Mesendoderm (in vitro differentiated cells): Measurements from ENCODE around the gene SLC6A16.

Experiments used
- DNase-seq: peaks from one replicate; pipeline ENCODE4 v3.0.0; 2013
- H2AK5ac ChIP-seq: 2 replicates; pipeline ENCODE4 v1.6.1; 2013; ENCODE audit warnings: low read length, inconsistent platforms
- H2BK120ac ChIP-seq: 2 replicates; pipeline ENCODE4 v1.6.1; 2013; ENCODE audit warnings: low read depth, mild to moderate bottlenecking, low read length, moderate library complexity, mixed read lengths
- H2BK15ac ChIP-seq: replicated peaks from 2 replicates; pipeline ENCODE4 v1.6.1; 2013; ENCODE audit warnings: low read depth, mild to moderate bottlenecking, moderate library complexity
- H2BK5ac ChIP-seq: 2 replicates; pipeline ENCODE4 v1.6.1; 2013; ENCODE audit warnings: low read length, inconsistent platforms
- H3K18ac ChIP-seq: 2 replicates; pipeline ENCODE4 v1.6.1; 2013; ENCODE audit warnings: mild to moderate bottlenecking, low read length, mixed read lengths
- H3K23ac ChIP-seq: one replicate; pipeline ENCODE4 v1.6.1; 2013; ENCODE audit warnings: low read length
- H3K27ac ChIP-seq: 2 replicates; pipeline ENCODE4 v1.5.1; 2013; ENCODE audit warnings: low read depth, mild to moderate bottlenecking, inconsistent platforms, low read length, moderate library complexity
- H3K27me3 ChIP-seq: 2 replicates; pipeline ENCODE4 v1.6.1; 2013; ENCODE audit warnings: low read length, control low read depth, mild to moderate bottlenecking, inconsistent platforms; ENCODE audit not compliant: insufficient read depth, poor library complexity
- H3K36me3 ChIP-seq: 2 replicates; pipeline ENCODE4 v1.6.1; 2013; ENCODE audit warnings: low read length, inconsistent platforms; ENCODE audit not compliant: control insufficient read depth, insufficient read depth
- H3K4ac ChIP-seq: one replicate; pipeline ENCODE4 v1.6.1; 2013; ENCODE audit warnings: low read depth, mild to moderate bottlenecking, low read length, moderate library complexity
- H3K4me1 ChIP-seq: 2 replicates; pipeline ENCODE4 v1.6.1; 2013; ENCODE audit warnings: low read depth, low read length, inconsistent platforms; ENCODE audit not compliant: control insufficient read depth
- H3K4me2 ChIP-seq: 2 replicates; pipeline ENCODE4 v1.6.1; 2013; ENCODE audit warnings: low read length
- H3K4me3 ChIP-seq: 2 replicates; pipeline ENCODE4 v1.5.1; 2013; ENCODE audit warnings: mild to moderate bottlenecking, low read length
- H3K56ac ChIP-seq: one replicate; pipeline ENCODE4 v1.6.1; 2013; ENCODE audit warnings: low read length
- H3K79me1 ChIP-seq: 2 replicates; pipeline ENCODE4 v1.6.1; 2013; ENCODE audit warnings: low read length, inconsistent platforms
- H3K79me2 ChIP-seq: 2 replicates; pipeline ENCODE4 v1.6.1; 2013; ENCODE audit warnings: mild to moderate bottlenecking, low read length; ENCODE audit not compliant: control insufficient read depth, insufficient read depth
- H3K9ac ChIP-seq: 2 replicates; pipeline ENCODE4 v1.6.1; 2013; ENCODE audit warnings: low read length, inconsistent platforms
- H4K5ac ChIP-seq: one replicate; pipeline ENCODE4 v1.6.1; 2013; ENCODE audit warnings: low read length
- H4K8ac ChIP-seq: one replicate; pipeline ENCODE4 v1.6.1; 2013; ENCODE audit warnings: low read depth, mild to moderate bottlenecking, control low read depth, low read length, moderate library complexity
- WGBS: extraction: QIAGEN DNeasy Blood & Tissue Kit; methylation state at CpG from one replicate; pipeline ENCODE4 v1.1.7; 2013; ENCODE audit warnings: low lambda C conversion rate, missing lambda C conversion rate; ENCODE audit not compliant: insufficient coverage; ENCODE audit errors: extremely low coverage; 5-methylcytosine and 5-hydroxymethylcytosine counted together

The SLC6A16 gene

DNA sequence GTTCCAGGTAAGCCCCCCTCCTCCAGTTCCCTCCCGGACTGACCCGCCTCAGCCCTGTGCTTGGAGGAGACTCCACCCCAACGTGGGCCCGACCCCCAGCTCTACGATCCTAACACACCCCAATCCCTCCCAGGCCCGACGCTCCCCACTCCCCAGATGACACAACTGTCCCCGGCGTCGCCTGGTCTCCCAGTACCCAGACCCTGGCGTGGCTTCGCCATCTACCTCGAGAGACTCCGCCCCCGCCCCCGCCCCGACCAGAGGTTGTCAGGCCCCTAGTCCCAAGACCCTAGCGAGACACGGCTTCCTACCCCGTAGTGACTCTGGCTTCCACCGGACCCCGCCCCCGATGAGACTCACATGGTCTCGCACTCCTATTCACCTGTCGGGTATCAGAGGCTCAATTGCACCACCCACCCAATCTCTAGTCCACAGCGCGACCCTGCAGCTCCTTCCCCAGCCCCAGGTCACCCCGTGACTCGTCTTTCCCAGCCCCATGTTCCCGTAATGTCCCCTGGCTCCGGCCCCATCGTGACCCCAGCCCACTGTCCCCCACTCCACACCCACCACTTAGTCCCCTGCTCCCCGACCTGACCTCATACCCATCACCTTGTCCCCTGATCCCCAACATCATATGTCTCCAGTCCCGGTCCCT lies 13.2 kb upstream of the SLC6A16 start:
- Histone ChIP-seq H3K27ac (no peak overlapping the region), H3K4me2 (peak overlapping the region; percentile 77), H3K4me1 (peaks cover 10% of the 10 kb centered on the region), H3K79me1 (no peaks in the 10 kb centered on the region), H3K4me3 (no peak overlapping the region), H3K27me3 (no peaks in the 10 kb centered on the region), H4K8ac (no peak overlapping the region), H3K9ac (peak overlapping the region; percentile 38), H2BK15ac (no peak overlapping the region), H2AK5ac (no peak overlapping the region), H3K18ac (no peak overlapping the region), H4K5ac (no peak overlapping the region), H3K56ac (peak overlapping the region; percentile 56), H2BK120ac (no peak overlapping the region), H3K23ac (no peak overlapping the region), H3K36me3 (peaks cover 12% of the 10 kb centered on the region), H3K79me2 (no peaks in the 10 kb centered on the region), H3K4ac (no peak overlapping the region), H2BK5ac (no peak overlapping the region)
- DNase-seq, result peak; percentile 69
- WGBS, result no CpG with 5 or more reads among the region's 34 CpGs

DNA sequence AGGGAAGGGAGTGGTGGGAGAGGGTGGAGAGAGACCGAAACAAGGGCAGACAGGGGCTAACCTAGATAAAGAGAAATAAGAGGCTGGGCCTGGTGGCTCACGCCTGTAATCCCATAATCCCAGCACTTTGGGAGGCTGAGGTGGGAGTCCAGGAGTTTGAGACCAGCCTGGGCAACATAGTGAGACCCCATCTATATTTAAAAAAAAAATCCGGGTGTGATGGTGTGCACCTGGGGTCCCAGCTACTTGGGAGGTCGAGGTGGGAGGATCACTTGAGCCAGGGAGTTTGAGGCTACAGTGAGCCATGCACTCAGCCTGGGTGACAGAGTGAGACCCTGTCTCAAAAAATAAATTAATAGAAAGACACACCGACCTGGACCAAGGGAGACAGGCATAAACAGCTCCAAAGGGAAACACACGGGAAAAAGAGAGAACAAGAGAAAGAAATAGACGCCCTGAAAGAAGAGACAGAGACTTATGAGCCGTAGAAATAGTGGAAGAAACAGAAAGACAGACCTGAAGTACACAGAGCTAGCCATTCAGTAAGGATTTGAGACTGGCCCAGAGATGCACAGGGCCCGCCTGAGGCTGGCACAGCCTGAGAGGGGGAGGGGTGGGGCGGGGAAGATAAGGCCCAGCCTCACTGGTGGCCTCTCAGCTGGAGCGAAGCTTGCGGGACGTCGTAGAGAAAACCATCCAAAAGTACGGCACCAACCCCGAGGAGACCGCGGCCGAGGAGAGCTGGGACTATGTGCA lies 12.5 kb upstream of the SLC6A16 start:
- Histone ChIP-seq H3K79me2 (no peaks in the 10 kb centered on the region), H3K56ac (peak overlapping the region; percentile 56), H3K4me3 (no peak overlapping the region), H3K27ac (no peak overlapping the region), H2AK5ac (no peak overlapping the region), H3K27me3 (no peaks in the 10 kb centered on the region), H2BK15ac (no peak overlapping the region), H4K5ac (no peak overlapping the region), H3K4me1 (peaks cover 10% of the 10 kb centered on the region), H3K4me2 (peak overlapping the region; percentile 46), H2BK120ac (no peak overlapping the region), H3K36me3 (peaks cover 8% of the 10 kb centered on the region), H2BK5ac (no peak overlapping the region), H3K9ac (peak overlapping the region; percentile 38), H4K8ac (no peak overlapping the region), H3K18ac (no peak overlapping the region), H3K79me1 (no peaks in the 10 kb centered on the region), H3K23ac (no peak overlapping the region), H3K4ac (no peak overlapping the region)
- DNase-seq, result peak; percentile 19
- no CpG with 5 or more reads among the region's 19 CpGs for WGBS

DNA sequence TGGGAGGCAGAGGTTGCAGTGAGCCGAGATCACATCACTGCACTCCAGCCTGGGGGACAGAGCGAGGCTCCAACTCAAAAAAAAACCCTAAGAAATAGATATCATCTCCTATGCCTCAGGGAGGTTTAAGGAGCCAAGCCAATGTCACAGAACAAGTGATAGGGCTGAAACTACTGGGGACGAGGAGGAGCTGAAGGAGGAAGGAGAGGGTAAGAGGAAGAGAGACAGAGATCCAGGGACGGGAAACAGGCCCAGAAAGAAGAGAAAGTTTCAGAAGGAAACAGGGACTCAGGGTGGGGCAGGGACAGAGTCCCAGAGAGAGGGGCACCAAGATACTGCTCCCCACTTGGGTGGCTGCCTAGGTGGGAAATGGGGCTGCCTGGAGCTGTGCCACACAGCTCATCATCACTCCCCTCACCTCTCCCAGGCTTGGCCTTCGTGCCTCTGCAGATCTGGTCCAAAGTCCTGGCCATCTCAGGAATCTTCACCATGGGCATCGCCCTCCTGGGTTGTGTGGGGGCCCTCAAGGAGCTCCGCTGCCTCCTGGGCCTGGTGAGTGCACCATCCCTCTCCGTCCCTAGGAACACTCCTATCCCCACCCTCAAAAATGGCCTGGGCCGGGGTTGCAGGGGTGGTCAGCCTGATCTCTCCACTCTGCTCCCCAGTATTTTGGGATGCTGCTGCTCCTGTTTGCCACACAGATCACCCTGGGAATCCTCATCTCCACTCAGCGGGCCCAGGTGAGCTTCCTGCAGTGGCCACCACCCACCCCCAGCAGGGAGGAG lies 11.7 kb upstream of the SLC6A16 start:
- WGBS, result no CpG with 5 or more reads among the region's 10 CpGs
- no peak overlapping the region for H2BK15ac ChIP-seq
- no peaks in the 10 kb centered on the region for H3K27me3 ChIP-seq
- H2BK120ac ChIP-seq, result no peak overlapping the region
- H3K79me2 ChIP-seq, result no peaks in the 10 kb centered on the region
- no peak for DNase-seq
- no peaks in the 10 kb centered on the region for H3K79me1 ChIP-seq
- H3K4me2 ChIP-seq, result no peak overlapping the region
- no peak overlapping the region for H3K4me3 ChIP-seq
- no peak overlapping the region for H2AK5ac ChIP-seq
- H3K18ac ChIP-seq, result no peak overlapping the region
- H3K27ac ChIP-seq, result no peak overlapping the region
- no peak overlapping the region for H4K8ac ChIP-seq
- H3K9ac ChIP-seq, result no peak overlapping the region
- H3K23ac ChIP-seq, result no peak overlapping the region
- no peak overlapping the region for H2BK5ac ChIP-seq
- no peak overlapping the region for H3K4ac ChIP-seq
- H3K56ac ChIP-seq, result no peak overlapping the region
- peaks cover 4% of the 10 kb centered on the region for H3K36me3 ChIP-seq
- H4K5ac ChIP-seq, result no peak overlapping the region
- peaks cover 10% of the 10 kb centered on the region for H3K4me1 ChIP-seq

DNA sequence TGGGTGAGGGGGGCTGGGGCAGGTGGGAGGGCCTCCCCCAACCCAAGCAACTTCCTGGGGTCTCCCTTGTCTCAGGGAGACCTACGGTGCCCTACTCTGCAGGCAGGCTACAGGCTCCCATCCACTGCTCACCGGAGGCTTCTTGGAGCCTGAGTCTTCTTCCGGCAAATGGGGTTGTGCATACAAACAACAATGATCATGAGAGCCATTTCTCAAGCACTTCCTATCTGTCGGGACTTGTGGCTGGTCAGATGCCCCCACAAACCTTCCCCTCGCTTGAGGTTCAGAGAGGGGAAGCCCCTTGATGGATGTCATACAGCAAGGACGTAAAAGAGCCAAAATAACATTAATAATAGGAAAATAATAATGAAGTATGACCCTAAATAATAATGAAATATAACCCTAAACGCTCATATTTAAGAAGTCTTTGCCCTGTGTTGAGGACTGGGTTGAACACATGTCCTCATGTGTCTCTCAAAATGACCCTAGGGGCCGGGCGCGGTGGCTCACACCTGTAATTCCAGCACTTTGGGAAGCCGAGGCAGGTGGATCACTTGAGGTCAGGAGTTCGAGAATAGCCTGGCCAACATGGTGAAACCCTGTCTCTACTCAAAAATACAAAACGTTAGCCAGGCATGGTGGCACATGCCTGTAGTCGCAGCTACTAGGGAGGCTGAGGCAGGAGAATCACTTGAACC lies 10.9 kb upstream of the SLC6A16 start:
- DNase-seq, result no peak
- Histone ChIP-seq H3K4me3 (no peak overlapping the region), H4K5ac (no peak overlapping the region), H3K56ac (no peak overlapping the region), H2BK15ac (no peak overlapping the region), H3K27ac (no peak overlapping the region), H3K9ac (no peak overlapping the region), H3K4me2 (no peak overlapping the region), H3K4me1 (peaks cover 10% of the 10 kb centered on the region), H2BK5ac (no peak overlapping the region), H3K18ac (no peak overlapping the region), H2BK120ac (no peak overlapping the region), H3K79me1 (no peaks in the 10 kb centered on the region), H3K23ac (no peak overlapping the region), H2AK5ac (no peak overlapping the region), H3K79me2 (no peaks in the 10 kb centered on the region), H3K27me3 (no peaks in the 10 kb centered on the region), H4K8ac (no peak overlapping the region), H3K36me3 (no peaks in the 10 kb centered on the region), H3K4ac (no peak overlapping the region)
- WGBS, result no CpG with 5 or more reads among the region's 14 CpGs

DNA sequence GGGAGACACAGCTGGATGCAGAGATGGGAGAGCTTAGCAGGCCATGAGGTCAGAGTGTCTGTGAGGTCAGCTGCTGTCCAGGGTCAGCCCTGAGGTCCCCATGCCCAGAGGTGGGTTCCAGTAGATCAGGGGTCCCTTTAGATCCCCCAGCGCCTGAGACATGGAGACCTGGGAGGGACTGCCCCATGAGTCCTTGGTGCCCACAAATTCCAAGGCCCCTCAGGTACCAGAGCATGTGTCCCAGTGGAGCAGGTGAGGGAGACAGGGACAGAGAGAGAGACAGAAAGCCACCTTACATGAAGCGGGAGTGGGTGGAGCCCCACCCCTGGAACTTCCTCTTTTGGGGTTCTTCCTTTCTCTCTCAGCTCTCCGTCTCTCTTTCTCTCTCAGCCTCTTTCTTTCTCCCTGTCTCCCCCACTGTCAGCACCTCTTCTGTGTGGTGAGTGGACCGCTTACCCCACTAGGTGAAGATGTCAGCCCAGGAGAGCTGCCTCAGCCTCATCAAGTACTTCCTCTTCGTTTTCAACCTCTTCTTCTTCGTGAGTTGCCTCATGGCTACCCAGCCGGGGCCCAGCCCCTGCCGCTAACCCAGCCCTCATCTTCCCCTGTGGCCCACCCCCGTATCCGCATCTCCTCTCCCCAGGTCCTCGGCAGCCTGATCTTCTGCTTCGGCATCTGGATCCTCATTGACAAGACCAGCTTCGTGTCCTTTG lies 10.2 kb upstream of the SLC6A16 start, which contains the start of gene CD37:
Gene CD37 (plus strand): TSS at position 336 of the 713 bp plus-strand sequence. CDS start 135 bp downstream, at position 471.
- peaks cover 8% of the 10 kb centered on the region for H3K4me1 ChIP-seq
- no peak within 1 kb of the TSS for H3K9ac ChIP-seq
- no CpG with 5 or more reads among the region's 13 CpGs for WGBS
- H3K23ac ChIP-seq, result no peak within 1 kb of the TSS
- H4K5ac ChIP-seq, result no peak within 1 kb of the TSS
- no peak within 1 kb of the TSS for H3K4me2 ChIP-seq
- no peak within 1 kb of the TSS for H4K8ac ChIP-seq
- no peak within 1 kb of the TSS for H3K56ac ChIP-seq
- H2AK5ac ChIP-seq, result no peak within 1 kb of the TSS
- DNase-seq, result no peak
- H3K27me3 ChIP-seq, result no peaks in the 10 kb centered on the region
- no peak within 1 kb of the TSS for H3K18ac ChIP-seq
- no peaks in the 10 kb centered on the region for H3K79me2 ChIP-seq
- no peaks in the 10 kb centered on the region for H3K79me1 ChIP-seq
- H3K4me3 ChIP-seq, result no peak within 1 kb of the TSS
- no peaks in the 10 kb centered on the region for H3K36me3 ChIP-seq
- H2BK120ac ChIP-seq, result no peak within 1 kb of the TSS
- no peak within 1 kb of the TSS for H2BK5ac ChIP-seq
- no peak within 1 kb of the TSS for H2BK15ac ChIP-seq
- H3K27ac ChIP-seq, result no peak within 1 kb of the TSS
- H3K4ac ChIP-seq, result no peak within 1 kb of the TSS
